HEK293 (cell line): Measurements from ENCODE around the gene ZBTB20.

Experiments used
- CTCF ChIA-PET: fragments of 350-600 bp; formaldehyde crosslinking; extraction: SDS; loops from one replicate; lab custom pipeline; 2021; ENCODE audit warnings: antibody characterized with exemption; lab: Yijun Ruan, JAX
- POLR2A ChIA-PET: fragments of 300-600 bp; formaldehyde crosslinking; extraction: SDS; loops from one replicate; lab custom pipeline; 2020; ENCODE audit warnings: antibody characterized with exemption, inconsistent platforms; lab: Yijun Ruan, JAX
- H3K27ac ChIP-seq: fragments of 200-500 bp; sonication (Bioruptor generic); 2 replicates; pipeline ENCODE4 v1.5.1; 2014; ENCODE audit warnings: low read depth, low read length, control low read depth, inconsistent platforms; ENCODE audit errors: extremely low read depth
- H3K36me3 ChIP-seq, 2 experiments: fragments of 200-500 bp in 1 of 2; sonication (Bioruptor generic) in 1 of 2; 1 replicate in 1 of 2; 2 replicates in 1 of 2; pipeline ENCODE4 v1.5.1; 2014 to 2017; ENCODE audit warnings: inconsistent platforms in 2 of 2, low read length in 2 of 2; ENCODE audit not compliant: control insufficient read depth in 2 of 2, insufficient read depth in 1 of 2
- H3K4me1 ChIP-seq: fragments of 200-500 bp; sonication (Bioruptor generic); 2 replicates; pipeline ENCODE4 v1.5.1; 2014; ENCODE audit warnings: mild to moderate bottlenecking, low read length, inconsistent platforms; ENCODE audit not compliant: control insufficient read depth, insufficient read depth
- H3K4me3 ChIP-seq: 2 replicates; pipeline ENCODE4 v1.5.1; 2011; ENCODE audit warnings: low read depth, mild to moderate bottlenecking, control low read depth, low read length, moderate library complexity
- H3K9me3 ChIP-seq: fragments of 200-500 bp; sonication (Bioruptor generic); 2 replicates; pipeline ENCODE4 v1.5.1; 2014; ENCODE audit warnings: low read depth, low read length, inconsistent platforms; ENCODE audit not compliant: control insufficient read depth, insufficient read depth
- BCL11A ChIP-seq: fragments of 450-650 bp; formaldehyde crosslinking; IDR thresholded peaks from 2 replicates; pipeline ENCODE4 v1.5.1; 2016; ENCODE audit warnings: low read depth, missing biosample characterization, missing genetic modification characterization
- CTCF ChIP-seq: fragments of 450-650 bp; formaldehyde crosslinking; IDR thresholded peaks from 2 replicates; pipeline ENCODE4 v1.5.1; 2016; ENCODE audit warnings: missing biosample characterization, missing genetic modification characterization
- GLI4 ChIP-seq: fragments of 450-650 bp; formaldehyde crosslinking; IDR thresholded peaks from 2 replicates; pipeline ENCODE4 v1.5.1; 2016; ENCODE audit warnings: missing biosample characterization, missing genetic modification characterization
- GLIS2 ChIP-seq: fragments of 450-650 bp; formaldehyde crosslinking; IDR thresholded peaks from 2 replicates; pipeline ENCODE4 v1.5.1; 2016; ENCODE audit warnings: missing biosample characterization, missing genetic modification characterization
- RBAK ChIP-seq: fragments of 450-650 bp; formaldehyde crosslinking; IDR thresholded peaks from 2 replicates; pipeline ENCODE4 v1.5.1; 2016; ENCODE audit warnings: missing biosample characterization, missing genetic modification characterization
- SCRT2 ChIP-seq: fragments of 450-650 bp; formaldehyde crosslinking; IDR thresholded peaks from 2 replicates; pipeline ENCODE4 v1.5.1; 2016; ENCODE audit warnings: missing biosample characterization, missing genetic modification characterization
- ZBTB21 ChIP-seq: fragments of 450-650 bp; formaldehyde crosslinking; IDR thresholded peaks from 2 replicates; pipeline ENCODE4 v1.5.1; 2017; ENCODE audit warnings: missing biosample characterization, missing genetic modification characterization
- ZBTB44 ChIP-seq: fragments of 450-650 bp; IDR thresholded peaks from 2 replicates; pipeline ENCODE4 v1.5.1; 2018; ENCODE audit warnings: missing biosample characterization, mild to moderate bottlenecking, missing genetic modification characterization
- ZIC2 ChIP-seq: fragments of 450-650 bp; formaldehyde crosslinking; IDR thresholded peaks from 2 replicates; pipeline ENCODE4 v1.5.1; 2016; ENCODE audit warnings: missing biosample characterization, missing genetic modification characterization
- ZNF138 ChIP-seq: fragments of 450-650 bp; formaldehyde crosslinking; IDR thresholded peaks from 2 replicates; pipeline ENCODE4 v1.5.1; 2016; ENCODE audit warnings: missing biosample characterization, missing genetic modification characterization, borderline replicate concordance
- ZNF169 ChIP-seq: fragments of 450-650 bp; formaldehyde crosslinking; IDR thresholded peaks from 2 replicates; pipeline ENCODE4 v1.5.1; 2016; ENCODE audit warnings: missing biosample characterization, missing genetic modification characterization
- ZNF175 ChIP-seq: fragments of 450-650 bp; formaldehyde crosslinking; IDR thresholded peaks from 2 replicates; pipeline ENCODE4 v1.5.1; 2016; ENCODE audit warnings: missing biosample characterization, missing genetic modification characterization
- ZNF2 ChIP-seq: fragments of 450-650 bp; formaldehyde crosslinking; IDR thresholded peaks from 2 replicates; pipeline ENCODE4 v1.5.1; 2016; ENCODE audit warnings: missing biosample characterization, missing genetic modification characterization
- ZNF24 ChIP-seq: fragments of 450-650 bp; formaldehyde crosslinking; IDR thresholded peaks from 2 replicates; pipeline ENCODE4 v1.5.1; 2016; ENCODE audit warnings: missing biosample characterization, missing genetic modification characterization
- ZNF248 ChIP-seq: fragments of 450-650 bp; formaldehyde crosslinking; IDR thresholded peaks from 2 replicates; pipeline ENCODE4 v1.5.1; 2017; ENCODE audit warnings: missing biosample characterization, missing genetic modification characterization
- ZNF266 ChIP-seq: fragments of 450-650 bp; formaldehyde crosslinking; IDR thresholded peaks from 2 replicates; pipeline ENCODE4 v1.5.1; 2016; ENCODE audit warnings: missing biosample characterization, missing genetic modification characterization, low read depth
- ZNF48 ChIP-seq: fragments of 450-650 bp; formaldehyde crosslinking; IDR thresholded peaks from 2 replicates; pipeline ENCODE4 v1.5.1; 2016; ENCODE audit warnings: missing biosample characterization, missing genetic modification characterization
- ZNF510 ChIP-seq: fragments of 450-650 bp; formaldehyde crosslinking; IDR thresholded peaks from 2 replicates; pipeline ENCODE4 v1.5.1; 2018; ENCODE audit warnings: mild to moderate bottlenecking, missing genetic modification characterization, missing biosample characterization; ENCODE audit not compliant: insufficient replicate concordance
- ZNF558 ChIP-seq: fragments of 450-650 bp; formaldehyde crosslinking; IDR thresholded peaks from 2 replicates; pipeline ENCODE4 v1.5.1; 2016; ENCODE audit warnings: missing biosample characterization, missing genetic modification characterization
- ZNF626 ChIP-seq: fragments of 450-650 bp; sonication (Bioruptor Pico); formaldehyde crosslinking; IDR thresholded peaks from 2 replicates; pipeline ENCODE4 v1.5.1; 2018; ENCODE audit warnings: missing biosample characterization, missing genetic modification characterization, inconsistent platforms
- ZNF658 ChIP-seq: fragments of 450-650 bp; formaldehyde crosslinking; IDR thresholded peaks from 2 replicates; pipeline ENCODE4; 2016; ENCODE audit warnings: missing biosample characterization, missing genetic modification characterization
- ZNF660 ChIP-seq: fragments of 450-650 bp; IDR thresholded peaks from 2 replicates; pipeline ENCODE4 v1.5.1; 2018; ENCODE audit warnings: missing biosample characterization, mild to moderate bottlenecking, missing genetic modification characterization
- TF ChIP-seq, protein P1 (sequence below): IDR thresholded peaks from 2 replicates; pipeline ENCODE4 v1.6.1; 2011; ENCODE audit warnings: mild to moderate bottlenecking, low read depth, low read length, borderline replicate concordance
- TF ChIP-seq, protein P2 (sequence below): fragments of 450-650 bp; formaldehyde crosslinking; IDR thresholded peaks from 2 replicates; pipeline ENCODE4 v1.5.1; 2017; ENCODE audit warnings: missing biosample characterization, missing genetic modification characterization
- TF ChIP-seq, protein P3 (sequence below): fragments of 450-650 bp; formaldehyde crosslinking; optimal IDR thresholded peaks from 2 replicates; pipeline ENCODE3; 2016; ENCODE audit warnings: missing biosample characterization, mild to moderate bottlenecking, missing genetic modification characterization

Gene ZBTB20

DNA sequence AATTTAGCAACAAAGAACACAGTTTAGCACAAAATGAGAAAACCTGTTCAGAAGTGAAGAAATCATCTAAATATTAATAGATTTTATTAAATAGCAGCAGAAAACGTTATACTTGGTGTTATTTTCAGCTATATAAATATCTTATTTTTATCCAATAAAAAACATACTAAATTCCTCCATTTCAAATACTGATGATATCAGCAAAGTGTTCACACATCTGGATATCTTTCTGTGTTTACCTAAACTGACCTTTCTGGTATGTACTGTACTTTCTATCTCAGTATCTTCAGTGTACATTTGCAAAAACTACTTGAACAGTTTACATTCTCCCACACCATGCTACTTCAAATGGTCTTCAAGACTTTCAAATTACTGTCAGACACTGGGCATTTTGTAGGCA lies 179.9 kb downstream of the ZBTB20 start:
- Histone ChIP-seq H3K36me3 (no peaks in the 10 kb centered on the region), H3K27ac (no peak overlapping the region), H3K9me3 (no peaks in the 10 kb centered on the region), H3K4me3 (no peak overlapping the region), H3K4me1 (no peaks in the 10 kb centered on the region)
- TF ChIP-seq GLIS2 (tag by site-specific recombination) = no peak
- TF ChIP-seq ZNF24 (tag by site-specific recombination) = no peak
- no peak for TF ChIP-seq ZNF558
- TF ChIP-seq SCRT2 (tag by site-specific recombination) = no peak
- TF ChIP-seq ZNF658 = no peak
- TF ChIP-seq, protein P1, sequence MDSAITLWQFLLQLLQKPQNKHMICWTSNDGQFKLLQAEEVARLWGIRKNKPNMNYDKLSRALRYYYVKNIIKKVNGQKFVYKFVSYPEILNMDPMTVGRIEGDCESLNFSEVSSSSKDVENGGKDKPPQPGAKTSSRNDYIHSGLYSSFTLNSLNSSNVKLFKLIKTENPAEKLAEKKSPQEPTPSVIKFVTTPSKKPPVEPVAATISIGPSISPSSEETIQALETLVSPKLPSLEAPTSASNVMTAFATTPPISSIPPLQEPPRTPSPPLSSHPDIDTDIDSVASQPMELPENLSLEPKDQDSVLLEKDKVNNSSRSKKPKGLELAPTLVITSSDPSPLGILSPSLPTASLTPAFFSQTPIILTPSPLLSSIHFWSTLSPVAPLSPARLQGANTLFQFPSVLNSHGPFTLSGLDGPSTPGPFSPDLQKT = no peak
- TF ChIP-seq ZNF660 (tag by site-specific recombination) = no peak
- no peak for TF ChIP-seq ZIC2
- POLR2A ChIA-PET = no interaction called here
- CTCF ChIA-PET = no interaction called here

DNA sequence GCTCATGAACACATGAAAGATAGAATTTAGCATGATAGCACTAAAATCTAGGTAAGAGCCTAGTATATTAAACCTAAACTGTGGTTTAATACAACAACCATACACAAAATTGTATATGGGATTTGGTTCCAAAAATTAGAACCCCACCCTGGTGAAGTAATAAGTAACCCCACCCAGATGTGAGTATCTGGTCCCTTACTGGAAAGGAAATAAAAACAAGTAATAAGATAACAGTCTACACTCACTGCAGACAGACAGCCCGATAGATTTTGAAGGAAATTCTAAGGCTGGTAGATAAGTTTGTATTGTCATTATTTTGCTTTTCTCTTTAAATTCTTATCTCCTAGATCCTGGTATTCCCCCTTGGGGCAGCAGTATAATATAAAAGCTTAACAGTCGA lies 184.9 kb downstream of the ZBTB20 start:
- Histone ChIP-seq H3K4me1 (no peaks in the 10 kb centered on the region), H3K9me3 (no peaks in the 10 kb centered on the region), H3K36me3 (no peaks in the 10 kb centered on the region), H3K27ac (no peak overlapping the region), H3K4me3 (no peak overlapping the region)
- ChIA-PET CTCF (interaction anchor here (0.6 kb wide), 2 partner anchors 9 to 423 kb away, joined by 3 read pairs; no protein-coding TSS in a partner anchor), POLR2A (no interaction called here)
- TF ChIP-seq ZBTB21 (tag by site-specific recombination) = no peak
- TF ChIP-seq ZBTB44 (tag by site-specific recombination) = no peak
- no peak for TF ChIP-seq ZNF48
- TF ChIP-seq ZNF266 (tag by site-specific recombination) = no peak
- no peak for TF ChIP-seq ZNF248
- TF ChIP-seq, protein P2, sequence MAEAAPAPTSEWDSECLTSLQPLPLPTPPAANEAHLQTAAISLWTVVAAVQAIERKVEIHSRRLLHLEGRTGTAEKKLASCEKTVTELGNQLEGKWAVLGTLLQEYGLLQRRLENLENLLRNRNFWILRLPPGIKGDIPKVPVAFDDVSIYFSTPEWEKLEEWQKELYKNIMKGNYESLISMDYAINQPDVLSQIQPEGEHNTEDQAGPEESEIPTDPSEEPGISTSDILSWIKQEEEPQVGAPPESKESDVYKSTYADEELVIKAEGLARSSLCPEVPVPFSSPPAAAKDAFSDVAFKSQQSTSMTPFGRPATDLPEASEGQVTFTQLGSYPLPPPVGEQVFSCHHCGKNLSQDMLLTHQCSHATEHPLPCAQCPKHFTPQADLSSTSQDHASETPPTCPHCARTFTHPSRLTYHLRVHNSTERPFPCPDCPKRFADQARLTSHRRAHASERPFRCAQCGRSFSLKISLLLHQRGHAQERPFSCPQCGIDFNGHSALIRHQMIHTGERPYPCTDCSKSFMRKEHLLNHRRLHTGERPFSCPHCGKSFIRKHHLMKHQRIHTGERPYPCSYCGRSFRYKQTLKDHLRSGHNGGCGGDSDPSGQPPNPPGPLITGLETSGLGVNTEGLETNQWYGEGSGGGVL (tag by site-specific recombination) = no peak
- TF ChIP-seq BCL11A (tag by site-specific recombination) = no peak
- no peak for TF ChIP-seq ZNF626 (tag by site-specific recombination)
- no peak for TF ChIP-seq CTCF
- TF ChIP-seq, protein P1 = no peak
- no peak for TF ChIP-seq GLI4 (tag by site-specific recombination)
- TF ChIP-seq ZNF2 (tag by site-specific recombination) = no peak
- TF ChIP-seq ZNF169 (tag by site-specific recombination) = no peak
- TF ChIP-seq ZNF175 (tag by site-specific recombination) = no peak
- TF ChIP-seq ZNF510 (tag by site-specific recombination) = no peak
- TF ChIP-seq, protein P3, sequence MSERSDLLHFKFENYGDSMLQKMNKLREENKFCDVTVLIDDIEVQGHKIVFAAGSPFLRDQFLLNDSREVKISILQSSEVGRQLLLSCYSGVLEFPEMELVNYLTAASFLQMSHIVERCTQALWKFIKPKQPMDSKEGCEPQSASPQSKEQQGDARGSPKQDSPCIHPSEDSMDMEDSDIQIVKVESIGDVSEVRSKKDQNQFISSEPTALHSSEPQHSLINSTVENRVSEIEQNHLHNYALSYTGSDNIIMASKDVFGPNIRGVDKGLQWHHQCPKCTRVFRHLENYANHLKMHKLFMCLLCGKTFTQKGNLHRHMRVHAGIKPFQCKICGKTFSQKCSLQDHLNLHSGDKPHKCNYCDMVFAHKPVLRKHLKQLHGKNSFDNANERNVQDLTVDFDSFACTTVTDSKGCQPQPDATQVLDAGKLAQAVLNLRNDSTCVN = no peak
- TF ChIP-seq ZNF138 (tag by site-specific recombination) = no peak
- no peak for TF ChIP-seq RBAK
